ENCODE measurements around the gene CDK5. TPM values are rescaled to one million over a fixed set of nuclear protein-coding genes. Genes with fewer than 3 reads are reported as not detected.

The CDK5 gene
- total RNA-seq, 1 experiment from 2014 or later, result 21.1 TPM

GRCh38 chr7:151088856-151089699 is 31.4 kb upstream of the CDK5 start:
- ChIA-PET POLR2A (ENCODE audit: low non-redundant PET) (no interaction called here), CTCF (no interaction called here)
- H3K27ac ChIP-seq (ENCODE audit: low read depth, low read length, poor library complexity, severe bottlenecking), result peak overlapping the region; percentile 30
- H3K9me3 ChIP-seq (ENCODE audit: low read depth, low read length, poor library complexity, severe bottlenecking), result no peaks in the 10 kb centered on the region
- no peak for DNase-seq (ENCODE audit: low spot score)
- no TSS peak for BruUV-seq (replicated peaks)
- no peaks in the 10 kb centered on the region for H3K27me3 ChIP-seq (replicated peaks; ENCODE audit: insufficient read depth, low read depth, low read length, poor library complexity)
- TF ChIP-seq CTCF (conservative IDR thresholded peaks at IDR 0.05; ENCODE audit: low read depth, low read length) (no peak), EZH2 (IDR thresholded peaks at IDR 0.05; ENCODE audit: borderline replicate concordance, low read depth, low read length, poor library complexity, severe bottlenecking) (no peak)
- intact Hi-C loops (cut with micrococcal nuclease; ENCODE audit: unreplicated experiment), result no loop called here
- no peak overlapping the region for H3K4me3 ChIP-seq (ENCODE audit: low read depth, low read length, poor library complexity, severe bottlenecking)
- H3K36me3 ChIP-seq (ENCODE audit: insufficient read depth, low read length, poor library complexity, severe bottlenecking), result peaks cover 18% of the 10 kb centered on the region
- peaks cover 20% of the 10 kb centered on the region for H3K4me1 ChIP-seq (ENCODE audit: insufficient read depth, low read length, poor library complexity, severe bottlenecking)

GRCh38 chr7:151088019-151088855 is 30.5 kb upstream of the CDK5 start:
- TSS peak; percentile 26 for BruUV-seq (replicated peaks)
- Histone ChIP-seq H3K27ac (ENCODE audit: low read depth, low read length, poor library complexity, severe bottlenecking) (peak overlapping the region; percentile 92), H3K4me3 (ENCODE audit: low read depth, low read length, poor library complexity, severe bottlenecking) (peak overlapping the region; percentile 95), H3K27me3 (replicated peaks; ENCODE audit: insufficient read depth, low read depth, low read length, poor library complexity) (no peaks in the 10 kb centered on the region), H3K36me3 (ENCODE audit: insufficient read depth, low read length, poor library complexity, severe bottlenecking) (peaks cover 15% of the 10 kb centered on the region), H3K9me3 (ENCODE audit: low read depth, low read length, poor library complexity, severe bottlenecking) (no peaks in the 10 kb centered on the region), H3K4me1 (ENCODE audit: insufficient read depth, low read length, poor library complexity, severe bottlenecking) (peaks cover 25% of the 10 kb centered on the region)
- POLR2A ChIA-PET (ENCODE audit: low non-redundant PET), result no interaction called here
- no peak for DNase-seq (ENCODE audit: low spot score)
- intact Hi-C loops (cut with micrococcal nuclease; ENCODE audit: unreplicated experiment), result no loop called here
- TF ChIP-seq CTCF (conservative IDR thresholded peaks at IDR 0.05; ENCODE audit: low read depth, low read length) (no peak), EZH2 (IDR thresholded peaks at IDR 0.05; ENCODE audit: borderline replicate concordance, low read depth, low read length, poor library complexity, severe bottlenecking) (no peak)
- CTCF ChIA-PET, result no interaction called here

- Histone ChIP-seq H3K27me3 (replicated peaks; ENCODE audit: insufficient read depth, low read depth, low read length, poor library complexity) (no peaks in the 10 kb centered on the region), H3K4me3 (ENCODE audit: low read depth, low read length, poor library complexity, severe bottlenecking) (peak overlapping the region; percentile 95), H3K36me3 (ENCODE audit: insufficient read depth, low read length, poor library complexity, severe bottlenecking) (peaks cover 13% of the 10 kb centered on the region), H3K4me1 (ENCODE audit: insufficient read depth, low read length, poor library complexity, severe bottlenecking) (peaks cover 29% of the 10 kb centered on the region), H3K9me3 (ENCODE audit: low read depth, low read length, poor library complexity, severe bottlenecking) (no peaks in the 10 kb centered on the region), H3K27ac (ENCODE audit: low read depth, low read length, poor library complexity, severe bottlenecking) (peak overlapping the region; percentile 92)
- no TSS peak for BruUV-seq (replicated peaks)
- peak; percentile 51 for TF ChIP-seq CTCF (conservative IDR thresholded peaks at IDR 0.05; ENCODE audit: low read depth, low read length)
- no peak for TF ChIP-seq EZH2 (IDR thresholded peaks at IDR 0.05; ENCODE audit: borderline replicate concordance, low read depth, low read length, poor library complexity, severe bottlenecking)
- intact Hi-C loops (cut with micrococcal nuclease; ENCODE audit: unreplicated experiment), result no loop called here
- CTCF ChIA-PET, result no interaction called here
- peak; percentile 72 for DNase-seq (ENCODE audit: low spot score)
- POLR2A ChIA-PET (ENCODE audit: low non-redundant PET), result no interaction called here
These were observed 29.7 kb upstream of the CDK5 start for GRCh38 chr7:151087245-151088018.
